Measurements from ENCODE around the gene NPR1.
"Not testable (repeated sequence)": the region's sequence is repeated elsewhere in the genome, so short reads cannot be mapped to it uniquely, and the experiment has no call there.

NPR1 gene

DNA sequence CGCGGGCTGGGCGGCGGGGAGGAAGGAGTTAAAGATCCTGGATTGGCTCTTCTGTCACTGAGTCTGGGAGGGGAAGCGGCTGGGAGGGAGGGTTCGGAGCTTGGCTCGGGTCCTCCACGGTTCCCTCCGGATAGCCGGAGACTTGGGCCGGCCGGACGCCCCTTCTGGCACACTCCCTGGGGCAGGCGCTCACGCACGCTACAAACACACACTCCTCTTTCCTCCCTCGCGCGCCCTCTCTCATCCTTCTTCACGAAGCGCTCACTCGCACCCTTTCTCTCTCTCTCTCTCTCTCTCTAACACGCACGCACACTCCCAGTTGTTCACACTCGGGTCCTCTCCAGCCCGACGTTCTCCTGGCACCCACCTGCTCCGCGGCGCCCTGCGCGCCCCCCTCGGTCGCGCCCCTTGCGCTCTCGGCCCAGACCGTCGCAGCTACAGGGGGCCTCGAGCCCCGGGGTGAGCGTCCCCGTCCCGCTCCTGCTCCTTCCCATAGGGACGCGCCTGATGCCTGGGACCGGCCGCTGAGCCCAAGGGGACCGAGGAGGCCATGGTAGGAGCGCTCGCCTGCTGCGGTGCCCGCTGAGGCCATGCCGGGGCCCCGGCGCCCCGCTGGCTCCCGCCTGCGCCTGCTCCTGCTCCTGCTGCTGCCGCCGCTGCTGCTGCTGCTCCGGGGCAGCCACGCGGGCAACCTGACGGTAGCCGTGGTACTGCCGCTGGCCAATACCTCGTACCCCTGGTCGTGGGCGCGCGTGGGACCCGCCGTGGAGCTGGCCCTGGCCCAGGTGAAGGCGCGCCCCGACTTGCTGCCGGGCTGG lies at the start of gene NPR1:
Gene NPR1 (plus strand): TSS at position 170 of the 818 bp plus-strand sequence. CDS start 421 bp downstream, at position 591.
- peak; percentile 46 for DNase-seq

DNA sequence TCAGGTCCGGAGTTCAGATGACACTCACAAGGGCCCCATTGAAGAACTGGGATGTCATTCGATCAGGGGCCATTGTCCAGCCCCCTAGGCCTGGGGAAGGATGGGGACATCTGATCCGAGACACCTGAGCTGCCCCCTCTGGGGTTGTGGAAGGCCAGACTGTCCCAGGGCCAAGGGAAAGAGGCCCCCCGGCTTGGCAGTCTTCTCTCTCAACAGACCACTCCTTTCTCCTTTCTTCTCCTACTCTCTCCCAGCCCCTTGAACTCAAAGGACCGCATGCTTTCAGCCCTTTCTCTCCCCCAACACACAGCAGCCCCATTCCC lies 49.2 kb upstream of the NPR1 start:
- no peak for DNase-seq

DNA sequence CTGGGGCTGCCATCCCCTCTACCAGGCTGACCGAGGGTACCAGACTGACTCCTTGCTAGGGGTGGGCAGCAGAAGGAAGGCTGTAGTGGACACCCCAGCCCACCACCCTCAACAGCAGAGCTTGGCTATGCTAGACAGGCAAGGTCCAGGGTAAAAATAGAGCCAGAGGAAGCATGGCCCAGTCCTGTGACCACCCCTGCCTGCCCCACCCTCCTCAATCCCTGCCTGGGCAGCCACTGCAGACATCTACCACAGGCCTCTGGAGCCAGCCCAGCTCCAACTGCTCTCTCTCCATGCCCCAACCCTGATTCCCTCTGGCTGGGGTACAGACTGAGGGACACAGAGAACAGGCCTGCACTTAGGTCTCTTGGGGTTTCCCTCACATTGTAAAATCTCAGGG lies 48.5 kb upstream of the NPR1 start:
- DNase-seq, result no peak

DNA sequence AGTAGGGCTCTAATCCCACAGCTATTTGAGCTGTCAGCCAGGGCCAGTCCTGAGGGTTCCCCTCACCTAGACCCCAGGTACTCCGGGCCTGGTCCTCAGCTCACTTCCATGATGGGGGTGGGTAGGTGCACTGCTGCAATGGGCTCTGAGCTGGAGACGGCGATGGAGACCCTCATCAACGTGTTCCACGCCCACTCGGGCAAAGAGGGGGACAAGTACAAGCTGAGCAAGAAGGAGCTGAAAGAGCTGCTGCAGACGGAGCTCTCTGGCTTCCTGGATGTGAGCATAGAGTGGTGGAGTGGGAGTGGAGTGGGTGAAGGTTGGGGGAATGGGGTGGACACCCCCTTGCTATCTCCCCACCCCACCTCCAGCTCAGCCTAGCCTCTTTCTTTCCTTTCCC lies 48.1 kb upstream of the NPR1 start:
- no peak for DNase-seq

DNA sequence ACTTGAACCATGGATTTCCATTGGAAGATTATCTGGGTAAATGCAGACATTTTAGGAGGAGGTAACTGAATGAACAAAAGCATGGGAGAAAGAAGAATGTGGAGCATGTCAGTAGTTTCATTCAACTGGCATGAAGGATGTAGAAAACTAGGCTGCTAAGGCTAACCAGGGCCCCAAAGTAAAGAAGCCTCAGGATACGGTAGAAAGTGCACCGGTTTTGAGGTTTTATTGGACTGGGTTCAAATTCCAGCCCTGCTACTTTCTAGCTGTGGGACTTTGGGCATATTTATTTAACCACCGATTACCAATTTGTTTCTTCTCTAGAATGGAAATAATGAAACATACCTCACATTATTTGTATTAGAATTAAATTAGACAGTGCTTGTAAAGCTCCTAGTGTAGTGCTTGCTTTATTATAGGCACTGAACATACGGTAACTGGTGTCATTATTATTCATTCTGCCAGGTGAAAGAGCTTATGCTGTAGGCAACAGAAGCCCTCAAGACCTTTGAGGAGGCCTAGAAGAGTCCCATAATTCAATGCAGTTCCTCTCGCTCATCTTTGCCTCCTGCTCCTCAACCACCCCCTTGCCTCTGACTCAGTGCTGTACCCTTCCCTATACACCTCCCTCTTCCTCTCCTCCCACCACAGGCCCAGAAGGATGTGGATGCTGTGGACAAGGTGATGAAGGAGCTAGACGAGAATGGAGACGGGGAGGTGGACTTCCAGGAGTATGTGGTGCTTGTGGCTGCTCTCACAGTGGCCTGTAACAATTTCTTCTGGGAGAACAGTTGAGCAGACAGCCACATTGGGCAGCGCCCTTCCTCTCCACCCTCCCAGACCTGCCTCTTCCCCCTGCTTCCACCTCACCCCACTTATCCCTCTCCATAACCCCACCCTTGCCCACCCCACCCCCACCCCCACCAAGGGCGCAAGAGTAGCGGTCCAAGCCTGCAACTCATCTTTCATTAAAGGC lies 47.2 kb upstream of the NPR1 start:
- no peak for DNase-seq

DNA sequence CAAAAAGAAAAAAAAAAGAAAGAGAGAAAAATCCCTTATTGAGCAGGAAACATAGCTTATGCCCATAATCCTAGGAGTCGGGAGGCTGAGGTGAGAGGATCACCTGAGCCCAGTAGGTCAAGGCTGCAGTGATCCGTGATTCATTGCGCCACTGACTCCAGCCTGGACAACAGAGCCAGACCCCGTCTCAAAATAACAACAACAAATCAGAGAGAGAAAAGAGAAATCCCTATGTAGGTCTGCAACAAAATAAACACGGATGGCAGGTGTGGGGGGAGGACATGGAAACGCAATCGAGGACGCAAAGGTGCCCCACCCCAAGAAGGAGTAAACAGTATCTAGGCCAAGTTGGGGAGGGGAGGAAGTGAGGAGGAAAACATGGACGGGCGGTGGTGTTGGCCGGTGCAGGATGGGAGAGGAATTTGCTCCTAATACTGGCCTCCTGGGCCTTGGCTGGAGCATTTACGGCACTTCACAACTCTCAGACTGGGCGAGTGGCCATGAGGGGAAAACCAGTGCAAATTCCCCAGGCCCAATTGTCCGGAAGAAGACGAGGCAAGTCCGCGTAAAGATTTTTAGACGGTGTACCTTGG lies 45.2 kb upstream of the NPR1 start:
- DNase-seq, result peak; percentile 74

DNA sequence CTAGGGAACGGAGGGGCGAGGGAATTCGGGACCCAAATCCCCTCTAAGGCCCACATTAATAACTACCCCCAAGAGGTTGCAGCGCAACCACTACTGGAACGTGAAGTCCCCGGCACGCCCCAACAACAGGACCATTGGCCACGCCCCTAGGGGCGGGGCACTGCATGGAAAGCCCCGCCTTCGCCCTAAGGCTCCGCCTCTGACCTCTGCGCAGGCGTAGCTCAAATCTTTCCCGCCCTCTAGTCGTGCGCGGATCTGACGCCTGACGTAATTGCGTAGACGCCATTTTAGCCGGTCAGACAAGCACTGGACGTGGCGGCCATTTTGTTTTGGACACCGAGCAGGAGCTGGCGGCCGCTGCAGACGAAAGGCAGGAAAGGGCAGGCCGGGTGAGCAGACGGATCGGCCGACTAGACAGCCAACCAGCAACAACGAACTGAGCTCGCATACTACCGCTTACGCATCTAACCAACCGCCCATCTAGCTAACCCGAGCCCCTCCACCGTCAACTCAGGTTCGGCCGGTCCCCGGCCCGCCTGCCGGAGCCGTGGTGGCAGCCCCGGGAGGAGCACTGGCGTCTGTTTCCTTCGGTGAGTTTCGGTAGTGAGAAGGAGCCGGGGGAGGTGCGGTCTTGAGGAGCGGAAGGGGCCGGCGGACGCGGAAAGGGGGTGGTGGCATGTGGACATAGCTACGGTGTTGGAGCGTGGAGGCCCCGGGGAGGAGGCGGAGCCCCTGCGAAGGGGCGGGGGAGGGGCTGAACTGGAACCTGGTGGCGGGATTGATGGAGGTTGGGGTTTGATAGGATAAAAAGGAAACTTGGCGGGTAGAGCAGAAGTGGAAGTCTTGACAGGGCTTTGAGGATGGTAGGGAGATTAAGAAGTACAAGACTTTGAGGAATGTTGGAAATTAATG lies 44.5 kb upstream of the NPR1 start, which contains the start of gene CHTOP:
Gene CHTOP (plus strand): TSS at position 313 of the 912 bp plus-strand sequence. CDS start 2,523 bp downstream, outside the sequence.
- DNase-seq, result peak; percentile 100

DNA sequence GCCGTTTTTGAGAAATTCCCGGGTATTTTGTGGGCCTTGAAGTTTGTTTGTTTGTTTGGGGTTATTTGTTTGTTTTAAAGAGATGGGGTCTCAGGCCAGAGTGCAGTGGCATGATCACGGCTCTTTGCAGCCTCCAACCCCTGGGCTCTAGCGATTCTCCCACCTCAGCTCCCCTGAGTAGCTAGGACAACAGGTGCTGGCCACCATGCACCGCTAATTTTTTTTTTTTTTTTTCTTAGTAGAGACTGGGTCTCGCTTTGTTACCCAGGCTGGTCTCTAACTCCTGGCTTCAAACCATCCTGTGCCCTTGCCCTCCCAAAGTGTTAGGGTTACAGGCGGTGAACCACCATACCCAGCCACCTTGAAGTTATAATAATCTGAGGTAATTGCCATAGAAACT lies 42.6 kb upstream of the NPR1 start:
- no peak for DNase-seq

DNA sequence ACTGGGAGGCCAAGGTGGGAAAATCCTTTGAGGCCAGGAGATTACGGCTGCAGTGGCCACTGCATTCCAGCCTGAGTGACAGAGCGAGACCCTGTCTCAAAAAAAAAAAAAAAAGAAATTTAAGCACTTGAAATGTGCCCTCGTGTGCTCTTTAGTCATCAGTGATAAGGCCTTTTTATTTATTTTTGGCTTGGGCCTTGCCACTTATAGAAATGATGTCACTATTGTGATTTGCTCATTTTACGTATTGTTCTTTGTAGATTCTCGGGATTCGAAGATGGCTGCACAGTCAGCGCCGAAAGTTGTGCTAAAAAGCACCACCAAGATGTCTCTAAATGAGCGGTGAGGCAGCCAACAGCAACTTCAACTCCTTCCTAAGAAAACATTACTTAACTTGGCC lies 42.2 kb upstream of the NPR1 start:
- DNase-seq, result no peak

DNA sequence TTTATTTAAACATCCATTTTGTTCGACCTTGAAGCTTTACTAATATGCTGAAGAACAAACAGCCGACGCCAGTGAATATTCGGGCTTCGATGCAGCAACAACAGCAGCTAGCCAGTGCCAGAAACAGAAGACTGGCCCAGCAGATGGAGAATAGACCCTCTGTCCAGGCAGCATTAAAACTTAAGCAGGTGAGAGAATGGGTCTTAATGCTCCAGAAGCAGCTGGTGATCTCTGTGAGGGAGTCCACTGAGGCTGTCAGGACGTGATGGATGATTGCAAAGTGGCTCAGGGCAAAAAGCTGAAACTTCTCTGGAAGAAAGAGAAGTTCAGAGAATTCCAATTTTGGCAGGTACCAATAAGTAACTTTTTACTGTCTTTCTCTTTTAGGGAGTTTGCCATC lies 40.2 kb upstream of the NPR1 start:
- no peak for DNase-seq

DNA sequence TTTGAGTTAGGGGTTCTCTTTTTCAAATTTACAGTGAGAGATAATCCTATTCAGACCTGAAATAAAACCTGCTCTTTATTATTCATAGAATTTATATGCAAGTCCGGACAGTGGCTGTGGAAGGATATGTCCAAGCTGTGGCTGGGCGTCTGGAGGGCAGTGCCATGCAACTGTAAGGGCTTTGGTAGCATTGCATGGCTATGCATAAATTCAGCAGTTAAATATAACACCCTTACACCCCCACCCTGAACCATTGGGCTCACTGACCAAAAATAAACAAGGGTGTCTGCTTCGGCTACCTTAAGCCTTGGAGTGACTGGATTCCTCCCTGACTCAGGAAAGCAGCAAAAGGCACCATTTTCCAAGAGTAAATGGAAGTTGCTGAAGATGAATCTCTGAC lies 39.2 kb upstream of the NPR1 start:
- DNase-seq, result no peak

DNA sequence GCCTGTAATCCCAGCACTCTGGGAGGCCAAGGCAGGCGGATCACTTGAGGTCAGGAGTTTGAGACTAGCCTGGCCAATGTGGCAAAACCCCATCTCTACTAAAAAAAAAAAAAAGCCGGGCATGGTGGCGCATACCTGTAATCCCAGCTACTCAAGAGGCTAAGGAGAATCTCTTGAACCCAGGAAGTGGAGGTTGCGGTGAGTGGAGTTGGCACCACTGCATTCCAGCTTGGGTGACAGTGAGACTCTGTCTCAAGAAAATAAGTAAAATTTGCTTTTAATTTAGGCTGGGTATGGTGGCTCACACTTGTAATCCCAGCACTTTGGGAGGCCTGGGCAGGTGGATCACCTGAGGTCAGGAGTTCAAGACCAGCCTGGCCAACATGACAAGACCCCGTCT lies 38.3 kb upstream of the NPR1 start:
- not testable (repeated sequence) for DNase-seq

DNA sequence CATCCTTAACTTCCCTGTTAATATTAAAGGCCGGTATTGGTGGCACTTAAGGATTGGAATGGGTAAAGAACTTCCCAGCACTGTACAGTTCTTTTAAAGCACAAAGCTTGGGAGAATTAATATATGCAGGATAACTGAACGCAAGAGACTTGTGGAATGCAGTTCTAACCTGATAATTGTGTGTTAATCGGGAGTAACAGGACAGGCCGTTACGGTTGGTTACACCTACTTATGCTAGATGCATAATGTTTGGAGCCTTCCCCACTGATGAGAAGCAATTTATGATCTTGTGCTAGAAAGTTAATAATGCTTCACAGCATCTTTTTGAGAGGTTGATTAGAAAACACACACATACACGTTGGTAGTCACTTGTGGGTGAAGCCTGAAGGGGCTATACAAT lies 37.6 kb upstream of the NPR1 start:
- DNase-seq, result no peak

DNA sequence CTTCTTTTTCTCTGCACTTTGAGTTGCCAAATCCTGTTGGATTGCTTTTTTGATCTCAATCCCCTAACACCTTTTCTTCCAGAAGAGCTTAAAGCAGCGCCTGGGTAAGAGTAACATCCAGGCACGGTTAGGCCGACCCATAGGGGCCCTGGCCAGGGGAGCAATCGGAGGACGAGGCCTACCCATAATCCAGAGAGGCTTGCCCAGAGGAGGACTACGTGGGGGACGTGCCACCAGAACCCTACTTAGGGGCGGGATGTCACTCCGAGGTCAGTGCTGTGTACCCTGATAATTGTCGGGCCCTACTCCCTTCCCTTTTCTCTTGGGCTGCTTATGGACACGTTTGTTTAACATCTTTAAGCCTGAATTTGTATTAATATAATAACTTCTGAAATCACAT lies 36.3 kb upstream of the NPR1 start:
- no peak for DNase-seq

DNA sequence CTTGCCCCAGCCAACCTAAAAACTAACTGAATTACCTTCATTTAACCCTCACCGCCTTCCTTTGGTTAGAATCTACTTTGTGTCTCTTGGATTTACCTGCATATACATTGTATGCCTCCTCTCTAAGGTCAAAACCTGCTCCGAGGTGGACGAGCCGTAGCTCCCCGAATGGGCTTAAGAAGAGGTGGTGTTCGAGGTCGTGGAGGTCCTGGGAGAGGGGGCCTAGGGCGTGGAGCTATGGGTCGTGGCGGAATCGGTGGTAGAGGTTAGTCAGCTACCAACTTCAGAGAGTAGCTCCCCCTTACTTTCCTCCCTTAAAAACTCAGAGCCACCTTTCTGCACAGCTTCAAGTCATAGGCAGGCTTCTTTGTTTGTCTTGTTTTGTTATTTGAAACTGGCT lies 35.4 kb upstream of the NPR1 start:
- no peak for DNase-seq

DNA sequence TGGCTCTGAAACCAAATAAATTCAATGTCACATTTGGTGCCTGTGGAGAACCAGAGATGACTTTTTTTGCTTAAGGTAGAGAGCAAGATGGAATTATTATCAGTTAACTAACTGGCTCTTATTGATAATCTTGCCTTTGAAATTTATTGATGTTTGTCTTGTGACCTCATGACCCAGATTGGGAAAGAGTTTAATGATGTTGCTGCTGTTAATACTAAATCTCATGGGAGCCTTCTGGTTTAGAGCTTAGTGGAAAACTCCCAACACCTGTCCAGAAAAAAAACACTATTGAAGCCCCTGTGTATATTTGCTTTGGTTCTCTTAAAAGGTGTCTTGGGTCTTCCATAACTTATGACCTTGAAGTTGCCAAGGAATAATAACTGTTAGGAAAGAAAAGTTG lies 34.7 kb upstream of the NPR1 start:
- DNase-seq, result no peak

DNA sequence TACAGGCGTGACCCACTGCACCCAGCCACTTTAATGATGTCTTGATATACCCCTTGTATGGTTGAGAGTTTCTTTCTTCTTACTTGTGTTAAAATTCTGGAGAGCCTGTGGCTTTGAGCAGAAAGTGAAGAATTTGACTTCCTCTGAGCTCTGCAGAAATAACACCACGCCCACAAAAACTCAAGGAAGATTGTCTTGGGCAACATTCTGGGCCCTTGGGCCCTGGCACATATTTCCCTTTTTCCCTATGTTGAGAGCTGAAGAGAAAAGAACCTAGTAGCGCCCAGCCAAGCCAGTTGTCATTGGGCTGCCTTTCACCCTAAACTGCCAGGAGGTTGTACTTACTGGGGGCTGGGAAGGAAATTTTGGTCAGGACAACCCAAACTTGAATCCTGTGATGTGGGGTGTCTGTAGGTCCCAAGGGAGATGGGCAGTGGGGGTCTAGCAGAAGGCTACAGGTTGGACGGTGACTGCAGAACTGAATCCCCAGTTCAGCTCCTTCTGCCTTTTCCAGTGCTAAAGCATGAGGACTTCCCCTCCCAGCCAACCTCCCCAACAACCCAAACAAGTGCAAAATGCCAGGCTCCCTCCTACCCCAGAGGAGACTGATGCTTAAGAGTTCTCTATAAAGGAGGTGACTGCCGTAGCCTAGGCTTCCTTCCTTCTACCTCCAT lies 31.7 kb upstream of the NPR1 start:
- no peak for DNase-seq

DNA sequence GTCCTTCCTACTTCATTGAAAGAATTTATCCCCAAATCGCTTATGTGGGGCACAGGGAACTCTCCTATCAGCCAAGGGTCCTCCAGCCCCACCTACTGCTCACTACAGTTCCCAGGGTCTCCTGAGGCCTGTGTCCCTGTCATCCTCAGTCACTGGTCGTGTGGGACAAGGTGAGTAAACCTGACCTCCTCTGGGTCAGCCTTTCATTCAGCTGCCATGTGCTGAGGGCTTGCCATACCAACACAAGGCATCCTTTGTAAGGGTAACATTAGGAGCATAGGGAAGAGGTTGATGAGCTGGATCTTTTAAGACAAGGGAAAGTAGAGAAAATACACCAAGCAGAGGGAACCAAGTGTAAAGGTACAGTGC lies 31.2 kb upstream of the NPR1 start:
- no peak for DNase-seq

DNA sequence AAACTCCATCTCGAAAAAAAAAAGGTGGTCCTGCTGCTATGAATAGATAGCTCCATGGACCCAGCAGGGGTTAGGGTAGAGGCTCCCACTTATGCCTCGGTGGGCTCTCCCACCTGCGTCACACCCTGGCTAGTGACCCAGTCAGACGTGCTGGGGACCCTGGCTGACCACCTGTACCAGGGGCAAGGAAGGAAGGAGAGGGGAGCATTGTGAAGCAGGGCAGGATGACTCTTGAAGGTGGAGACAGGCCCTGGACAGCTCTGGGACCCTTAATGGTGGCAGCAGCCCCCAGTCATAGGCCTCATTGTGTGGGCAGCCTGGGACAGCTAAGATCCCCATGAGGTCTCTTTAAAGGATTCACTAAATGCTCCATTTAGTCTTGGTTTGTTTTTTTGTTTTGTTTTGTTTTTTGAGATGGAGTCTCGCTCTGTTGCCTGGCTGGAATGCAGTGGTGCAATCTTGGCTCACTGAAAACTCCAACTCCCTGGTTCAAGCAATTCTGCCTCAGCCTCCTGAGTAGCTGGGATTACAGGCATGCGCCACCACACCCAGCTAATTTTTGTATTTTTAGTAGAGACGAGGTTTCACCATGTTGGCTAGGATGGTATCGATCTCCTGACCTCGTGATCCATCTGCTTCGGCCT lies 30.4 kb upstream of the NPR1 start:
- DNase-seq, result no peak

DNA sequence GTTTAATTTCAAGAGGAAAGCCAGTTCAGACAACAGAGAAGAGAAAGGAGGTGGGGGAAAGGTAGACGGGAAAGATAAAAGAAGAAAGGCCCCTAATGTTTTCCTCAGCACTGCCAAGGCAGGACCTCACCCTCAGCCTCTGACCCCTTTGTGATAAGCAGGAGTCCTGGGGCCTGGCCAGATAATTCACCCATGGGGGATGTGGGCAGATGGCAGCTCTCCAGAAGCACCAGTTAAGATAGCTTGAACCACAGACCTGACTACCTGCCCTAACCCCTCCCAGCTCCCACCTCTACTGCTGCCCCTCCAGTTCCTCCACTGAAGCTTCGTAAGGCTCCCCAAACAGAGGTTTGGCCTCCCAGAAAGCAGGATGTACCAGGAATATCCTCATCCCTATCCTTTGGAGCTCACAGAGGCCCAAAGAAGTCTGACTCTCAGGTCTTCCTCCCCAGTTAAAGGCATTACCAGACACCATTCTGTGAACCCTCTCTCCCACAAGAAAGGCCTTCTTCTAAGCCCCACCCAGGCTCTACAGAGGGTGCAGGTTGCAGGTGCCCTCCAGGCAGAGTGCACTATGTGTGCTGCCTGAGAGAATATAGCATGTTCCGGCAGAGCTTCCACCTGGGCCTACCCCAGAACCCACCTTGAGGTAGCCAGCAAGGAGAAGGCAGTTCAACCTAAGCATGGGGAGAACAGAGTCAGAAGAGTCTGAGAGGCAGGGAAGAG lies 29.2 kb upstream of the NPR1 start:
- DNase-seq, result no peak

DNA sequence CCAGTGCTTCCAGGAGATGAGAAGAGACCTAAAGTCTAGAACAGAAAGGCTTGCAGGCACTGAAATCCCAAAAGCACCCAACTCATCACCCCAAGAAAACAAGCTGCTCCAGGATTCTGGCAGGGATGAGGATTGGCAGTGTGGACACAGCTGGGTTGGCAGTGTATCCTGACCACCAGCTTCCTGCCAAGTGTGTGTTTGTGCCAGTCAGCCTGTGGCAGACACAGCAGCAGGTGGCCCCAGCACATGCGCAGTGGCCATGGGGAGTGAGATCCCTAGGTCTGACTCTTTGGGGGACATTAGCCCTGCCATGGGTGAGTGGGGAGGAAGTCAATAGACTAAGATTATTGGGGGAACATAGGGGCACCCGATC lies 28.6 kb upstream of the NPR1 start:
- DNase-seq, result peak; percentile 29
